Neural cell (in vitro differentiated cells): ENCODE results near the gene CARMIL1. TPM values are rescaled to one million over a fixed set of nuclear protein-coding genes. Genes with fewer than 3 reads are reported as not detected.

Experiments
- H2AFZ ChIP-seq: fragments of 200-600, 300-800 bp; sonication (generic), shearing (Covaris generic); 2 replicates; pipeline ENCODE4 v1.6.0; 2014; ENCODE audit warnings: low read depth, mild to moderate bottlenecking, antibody characterized with exemption, low read length, moderate library complexity
- H3F3A ChIP-seq: fragments of 200-600 bp; shearing (Covaris generic); 2 replicates; pipeline ENCODE4 v1.6.1; 2016; ENCODE audit warnings: mild to moderate bottlenecking, moderate library complexity, mixed read lengths, antibody characterized with exemption, low read length; ENCODE audit not compliant: insufficient read depth, poor library complexity, severe bottlenecking
- H3K27ac ChIP-seq: fragments of 200-600, 300-800 bp; sonication (generic), shearing (Covaris generic); 2 replicates; pipeline ENCODE4 v1.5.1; 2014; ENCODE audit warnings: mild to moderate bottlenecking, low read length, moderate library complexity
- H3K27me3 ChIP-seq: fragments of 300-800, 200-600 bp; sonication (generic), shearing (Covaris generic); 2 replicates; pipeline ENCODE4 v1.6.0; 2014; ENCODE audit warnings: mild to moderate bottlenecking, low read depth, low read length, moderate library complexity; ENCODE audit not compliant: insufficient read depth
- H3K36me3 ChIP-seq: fragments of 300-800, 200-600 bp; sonication (generic), shearing (Covaris generic); 2 replicates; pipeline ENCODE4 v1.5.1; 2014; ENCODE audit warnings: mild to moderate bottlenecking, antibody characterized with exemption, low read length, moderate library complexity; ENCODE audit not compliant: insufficient read depth
- H3K4me2 ChIP-seq: fragments of 300-800, 200-600 bp; sonication (generic), shearing (Covaris generic); 2 replicates; pipeline ENCODE4 v1.6.0; 2014; ENCODE audit warnings: mild to moderate bottlenecking, low read length
- H3K4me3 ChIP-seq: fragments of 300-800, 200-600 bp; sonication (generic), shearing (Covaris generic); 2 replicates; pipeline ENCODE4 v1.5.1; 2014; ENCODE audit warnings: mild to moderate bottlenecking, low read length, moderate library complexity
- H3K79me2 ChIP-seq: fragments of 200-600 bp; shearing (Covaris generic); replicated peaks from 2 replicates; pipeline ENCODE4 v1.6.0; 2014; ENCODE audit warnings: mild to moderate bottlenecking, low read length, moderate library complexity; ENCODE audit not compliant: insufficient read depth
- H3K9ac ChIP-seq: fragments of 300-800, 200-600 bp; sonication (generic), shearing (Covaris generic); 2 replicates; pipeline ENCODE4 v1.6.1; 2016; ENCODE audit warnings: mild to moderate bottlenecking, low read length, mixed read lengths
- H3K9me2 ChIP-seq: fragments of 200-600 bp; shearing (Covaris generic); 2 replicates; pipeline ENCODE4 v1.6.1; 2016; ENCODE audit warnings: mild to moderate bottlenecking, low read length, mixed read lengths; ENCODE audit not compliant: insufficient read depth
- H3K9me3 ChIP-seq: fragments of 200-600, 300-800 bp; sonication (generic), shearing (Covaris generic); 2 replicates; pipeline ENCODE4 v1.6.1; 2016; ENCODE audit warnings: mild to moderate bottlenecking, mixed run types, low read length, moderate library complexity, mixed read lengths
- H4K20me1 ChIP-seq: fragments of 200-600 bp; shearing (Covaris generic); 2 replicates; pipeline ENCODE4 v1.6.1; 2016; ENCODE audit warnings: mild to moderate bottlenecking, mixed run types; ENCODE audit not compliant: insufficient read depth
- CTCF ChIP-seq: fragments of 450-650 bp; IDR thresholded peaks from 2 replicates; pipeline ENCODE4 v1.5.1; 2014; ENCODE audit warnings: antibody characterized with exemption, mild to moderate bottlenecking, moderate library complexity; ENCODE audit not compliant: poor library complexity, severe bottlenecking
- EP300 ChIP-seq: fragments of 450-650 bp; conservative IDR thresholded peaks from 2 replicates; pipeline ENCODE4 v1.6.1; 2014; ENCODE audit warnings: antibody characterized with exemption, mild to moderate bottlenecking, moderate library complexity; ENCODE audit not compliant: poor library complexity, severe bottlenecking
- EZH2 ChIP-seq: fragments of 200-600, 300-800 bp; shearing (Covaris generic), sonication (generic); IDR thresholded peaks from 2 replicates; pipeline ENCODE4 v1.6.1; 2014; ENCODE audit warnings: antibody characterized with exemption, low read length, borderline replicate concordance, mild to moderate bottlenecking; ENCODE audit not compliant: insufficient read depth, poor library complexity, severe bottlenecking
- MXI1 ChIP-seq: fragments of 450-650 bp; conservative IDR thresholded peaks from 2 replicates; pipeline ENCODE4 v1.6.1; 2014; ENCODE audit warnings: antibody characterized with exemption, mild to moderate bottlenecking; ENCODE audit not compliant: poor library complexity, severe bottlenecking
- POLR2AphosphoS5 ChIP-seq: IDR thresholded peaks from 2 replicates; pipeline ENCODE4 v1.6.1; 2012
- RAD21 ChIP-seq: fragments of 450-650 bp; conservative IDR thresholded peaks from 2 replicates; pipeline ENCODE4 v1.6.1; 2014; ENCODE audit warnings: antibody characterized with exemption, mild to moderate bottlenecking, moderate library complexity
- REST ChIP-seq: IDR thresholded peaks from 2 replicates; pipeline ENCODE4 v1.6.1; 2012; ENCODE audit warnings: borderline replicate concordance
- SMC3 ChIP-seq: fragments of 450-650 bp; conservative IDR thresholded peaks from 2 replicates; pipeline ENCODE4 v1.6.1; 2014; ENCODE audit warnings: antibody characterized with exemption, mild to moderate bottlenecking, moderate library complexity; ENCODE audit not compliant: poor library complexity
- TAF1 ChIP-seq: IDR thresholded peaks from 2 replicates; pipeline ENCODE4 v1.6.1; 2012; ENCODE audit warnings: low read depth
- polyA plus RNA-seq: library from polyadenylated mRNA; depleted of rRNA; stranded (reverse); fragments of >200 nt; gene quantifications from 2 replicates; pipeline ENCODE4 v1.2.3, GENCODE V29; 2014

CARMIL1 gene
- polyA plus RNA-seq, 1 donor from 2014 or later: 5.3 TPM

- H3K9ac ChIP-seq: no peak overlapping the region
- H3K27me3 ChIP-seq: no peaks in the 10 kb centered on the region
- no peak overlapping the region for H2AFZ ChIP-seq
- no peaks in the 10 kb centered on the region for H3K9me3 ChIP-seq
- H4K20me1 ChIP-seq: no peaks in the 10 kb centered on the region
- H3K27ac ChIP-seq: no peak overlapping the region
- no peaks in the 10 kb centered on the region for H3K9me2 ChIP-seq
- H3K79me2 ChIP-seq: no peaks in the 10 kb centered on the region
- H3K4me2 ChIP-seq: no peak overlapping the region
- TF ChIP-seq REST: no peak
- no peak for TF ChIP-seq TAF1
- TF ChIP-seq MXI1: no peak
- no peak for TF ChIP-seq EZH2
- TF ChIP-seq POLR2AphosphoS5: no peak
- TF ChIP-seq CTCF: no peak
- TF ChIP-seq SMC3: no peak
- no peak for TF ChIP-seq RAD21
- no peak for TF ChIP-seq EP300
- no peaks in the 10 kb centered on the region for H3K36me3 ChIP-seq
- no peak overlapping the region for H3K4me3 ChIP-seq
- H3F3A ChIP-seq: no peaks in the 10 kb centered on the region
Measured at GRCh38 chr6:25547797-25548196, 268.6 kb downstream of the CARMIL1 start.

- Histone ChIP-seq H3F3A (no peaks in the 10 kb centered on the region), H2AFZ (no peak overlapping the region), H3K27ac (no peak overlapping the region), H3K4me2 (no peak overlapping the region), H3K9ac (no peak overlapping the region), H3K4me3 (no peak overlapping the region), H3K9me2 (no peaks in the 10 kb centered on the region), H3K79me2 (no peaks in the 10 kb centered on the region), H3K36me3 (no peaks in the 10 kb centered on the region), H4K20me1 (no peaks in the 10 kb centered on the region), H3K9me3 (no peaks in the 10 kb centered on the region), H3K27me3 (no peaks in the 10 kb centered on the region)
- TF ChIP-seq MXI1: no peak
- TF ChIP-seq EP300: no peak
- no peak for TF ChIP-seq REST
- no peak for TF ChIP-seq POLR2AphosphoS5
- no peak for TF ChIP-seq RAD21
- no peak for TF ChIP-seq EZH2
- TF ChIP-seq SMC3: no peak
- TF ChIP-seq CTCF: no peak
- TF ChIP-seq TAF1: no peak
Measured at GRCh38 chr6:25548451-25548850, 269.3 kb downstream of the CARMIL1 start.
